ENCODE data around the gene IL1RAP.

IL1RAP gene

GRCh38 chr3:190582667-190583066, 68.8 kb downstream of the IL1RAP start:
- no peaks in the 10 kb centered on the region for H3F3A ChIP-seq (ENCODE audit: insufficient read depth)
- H3K9me2 ChIP-seq (replicated peaks; ENCODE audit: insufficient read depth, low read length), result no peaks in the 10 kb centered on the region
- no peak overlapping the region for H3K4me2 ChIP-seq (ENCODE audit: low read depth, low read length, poor library complexity, severe bottlenecking)
- no peaks in the 10 kb centered on the region for H3K27me3 ChIP-seq (ENCODE audit: low read length)
- no peaks in the 10 kb centered on the region for H4K20me1 ChIP-seq (ENCODE audit: low read depth, low read length)
- no peaks in the 10 kb centered on the region for H3K9me3 ChIP-seq (ENCODE audit: insufficient read depth, low read length)
- H3K79me2 ChIP-seq (ENCODE audit: insufficient read depth, low read length), result no peaks in the 10 kb centered on the region
- H2AFZ ChIP-seq (ENCODE audit: low read depth, low read length, severe bottlenecking), result no peak overlapping the region
- no peak overlapping the region for H3K9ac ChIP-seq (ENCODE audit: low read length)
- H3K36me3 ChIP-seq (ENCODE audit: low read length), result no peaks in the 10 kb centered on the region
- TF ChIP-seq EZH2phosphoT487 (conservative IDR thresholded peaks at IDR 0.05; ENCODE audit: low read length) (no peak), CTCF (IDR thresholded peaks at IDR 0.05; ENCODE audit: insufficient read depth, low read length, poor library complexity, severe bottlenecking) (no peak)
- H3K27ac ChIP-seq (ENCODE audit: low read depth, low read length), result no peak overlapping the region
- H3K4me3 ChIP-seq (ENCODE audit: insufficient read depth, low read length, poor library complexity, severe bottlenecking), result no peak overlapping the region

- Histone ChIP-seq H3K36me3 (ENCODE audit: low read length) (no peaks in the 10 kb centered on the region), H3K9ac (ENCODE audit: low read length) (no peak overlapping the region), H3K9me3 (ENCODE audit: insufficient read depth, low read length) (no peaks in the 10 kb centered on the region), H3K9me2 (replicated peaks; ENCODE audit: insufficient read depth, low read length) (no peaks in the 10 kb centered on the region), H3K4me3 (ENCODE audit: insufficient read depth, low read length, poor library complexity, severe bottlenecking) (no peak overlapping the region), H3K79me2 (ENCODE audit: insufficient read depth, low read length) (no peaks in the 10 kb centered on the region), H3K27me3 (ENCODE audit: low read length) (no peaks in the 10 kb centered on the region), H3K4me2 (ENCODE audit: low read depth, low read length, poor library complexity, severe bottlenecking) (no peak overlapping the region), H2AFZ (ENCODE audit: low read depth, low read length, severe bottlenecking) (no peak overlapping the region), H3F3A (ENCODE audit: insufficient read depth) (no peaks in the 10 kb centered on the region), H4K20me1 (ENCODE audit: low read depth, low read length) (no peaks in the 10 kb centered on the region), H3K27ac (ENCODE audit: low read depth, low read length) (no peak overlapping the region)
- TF ChIP-seq CTCF (IDR thresholded peaks at IDR 0.05; ENCODE audit: insufficient read depth, low read length, poor library complexity, severe bottlenecking), result no peak
- no peak for TF ChIP-seq EZH2phosphoT487 (conservative IDR thresholded peaks at IDR 0.05; ENCODE audit: low read length)
Measured at GRCh38 chr3:190585805-190586630, 72.1 kb downstream of the IL1RAP start.

GRCh38 chr3:190586631-190587011, 72.7 kb downstream of the IL1RAP start:
- H3F3A ChIP-seq (ENCODE audit: insufficient read depth), result no peaks in the 10 kb centered on the region
- H3K27ac ChIP-seq (ENCODE audit: low read depth, low read length), result no peak overlapping the region
- no peak overlapping the region for H3K4me2 ChIP-seq (ENCODE audit: low read depth, low read length, poor library complexity, severe bottlenecking)
- H3K9me2 ChIP-seq (replicated peaks; ENCODE audit: insufficient read depth, low read length), result no peaks in the 10 kb centered on the region
- H3K79me2 ChIP-seq (ENCODE audit: insufficient read depth, low read length), result no peaks in the 10 kb centered on the region
- TF ChIP-seq CTCF (IDR thresholded peaks at IDR 0.05; ENCODE audit: insufficient read depth, low read length, poor library complexity, severe bottlenecking), result no peak
- no peak for TF ChIP-seq EZH2phosphoT487 (conservative IDR thresholded peaks at IDR 0.05; ENCODE audit: low read length)
- H4K20me1 ChIP-seq (ENCODE audit: low read depth, low read length), result no peaks in the 10 kb centered on the region
- no peak overlapping the region for H3K9ac ChIP-seq (ENCODE audit: low read length)
- no peaks in the 10 kb centered on the region for H3K27me3 ChIP-seq (ENCODE audit: low read length)
- no peaks in the 10 kb centered on the region for H3K36me3 ChIP-seq (ENCODE audit: low read length)
- H3K9me3 ChIP-seq (ENCODE audit: insufficient read depth, low read length), result no peaks in the 10 kb centered on the region
- H2AFZ ChIP-seq (ENCODE audit: low read depth, low read length, severe bottlenecking), result no peak overlapping the region
- H3K4me3 ChIP-seq (ENCODE audit: insufficient read depth, low read length, poor library complexity, severe bottlenecking), result no peak overlapping the region
